HG03439 (cell line): ENCODE measurements around the gene TTC23.
A peak's percentile ranks its signal among the peaks of the same experiment; 100 is the strongest.
"Not testable (repeated sequence)": the region's sequence is repeated elsewhere in the genome, so short reads cannot be mapped to it uniquely, and the experiment has no call there.

Experiments
- ATAC-seq: cut with Tn5 transposase; IDR thresholded peaks from one replicate; pipeline ENCODE4 v1.9.1; 2021; ENCODE audit warnings: mild to moderate bottlenecking, moderate library complexity; ENCODE audit not compliant: unreplicated experiment

TTC23 gene

DNA sequence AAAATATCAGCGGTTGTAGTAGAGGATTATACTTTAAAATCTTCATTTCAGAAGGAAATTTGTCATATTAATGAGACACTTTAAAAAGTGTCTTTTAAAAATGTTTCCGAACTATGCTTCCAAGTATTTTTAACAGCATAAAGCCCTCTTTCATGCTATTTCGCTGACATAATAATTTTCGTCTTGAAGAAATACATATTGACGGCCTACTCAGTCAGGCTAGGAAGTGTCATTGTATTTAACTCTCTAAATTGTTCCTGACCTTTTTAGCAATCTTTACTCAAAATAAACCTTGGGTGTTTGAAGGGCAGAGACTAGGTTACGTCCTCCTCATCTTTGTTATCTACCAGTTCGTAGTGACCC, 1.1 kb upstream of the TTC23 start:
- no peak for ATAC-seq

DNA sequence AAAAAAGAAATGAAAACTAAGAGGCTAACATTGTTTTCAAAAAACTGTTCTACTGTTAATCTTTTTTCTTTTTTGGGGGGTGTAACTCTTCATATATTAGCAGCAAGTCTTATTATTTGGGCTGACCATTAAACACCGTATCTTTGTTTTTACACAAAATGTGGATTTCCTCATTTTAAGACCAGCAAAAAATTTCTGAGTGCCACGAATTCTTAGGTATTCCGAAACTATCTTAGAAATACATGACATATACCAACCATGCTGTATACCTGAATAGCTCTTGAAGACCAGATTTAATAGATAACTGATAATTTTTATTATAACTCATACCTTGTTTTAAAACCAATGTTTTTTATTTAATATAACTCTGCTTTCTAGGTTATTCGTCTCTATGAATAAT, 620 bp upstream of the TTC23 start:
- ATAC-seq, result no peak

DNA sequence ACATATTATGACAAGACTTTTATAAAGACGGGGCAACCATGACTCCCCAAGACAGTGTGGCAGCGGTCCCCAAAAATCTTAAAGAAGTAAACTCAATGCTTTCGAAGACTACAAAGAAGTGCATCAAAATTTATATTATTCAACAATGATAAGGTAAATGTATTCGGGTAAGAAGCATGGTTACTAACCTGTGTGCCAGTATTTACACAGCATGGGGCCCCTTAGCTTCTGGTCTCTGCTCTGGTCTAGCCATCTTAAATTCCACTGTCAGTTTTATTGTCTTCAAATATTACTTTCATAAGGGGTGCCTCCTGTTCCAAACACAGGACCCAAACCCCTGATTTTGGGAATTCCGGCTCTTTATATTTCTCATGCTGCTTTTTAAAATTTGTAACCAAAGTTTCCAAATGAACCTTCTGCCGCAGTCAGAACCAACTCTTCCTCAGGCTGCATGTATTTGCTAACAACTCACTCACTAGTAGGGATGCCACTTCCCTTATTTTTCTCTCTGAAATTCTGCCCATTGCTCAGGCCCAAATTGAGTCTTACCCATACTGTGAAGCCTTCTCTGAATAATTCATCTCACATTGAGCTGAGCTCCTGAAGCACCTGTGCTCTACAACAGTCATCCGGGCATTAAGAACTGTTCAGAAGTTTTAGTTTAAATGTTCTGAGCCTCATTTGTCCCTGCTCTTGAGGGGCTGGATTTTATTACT, 1.2 kb downstream of the TTC23 start:
- no peak for ATAC-seq

DNA sequence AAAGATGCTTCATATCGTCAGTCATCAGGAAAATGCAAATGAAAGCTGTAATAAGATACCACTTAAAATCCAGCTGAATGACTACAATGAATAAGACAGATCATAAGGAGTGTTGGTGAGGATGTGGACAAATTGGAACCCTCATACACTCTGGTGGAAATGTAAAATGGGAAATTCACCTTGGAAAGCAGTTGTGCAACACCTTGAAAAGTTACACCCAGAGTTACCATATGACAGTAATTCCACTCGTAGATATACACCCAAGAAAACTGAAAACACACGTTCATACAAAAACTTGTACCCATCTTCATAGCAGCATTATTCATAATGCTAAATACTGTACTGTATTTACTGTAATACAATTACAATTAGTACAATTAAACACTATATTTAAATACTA, 2.3 kb downstream of the TTC23 start:
- ATAC-seq, result no peak

DNA sequence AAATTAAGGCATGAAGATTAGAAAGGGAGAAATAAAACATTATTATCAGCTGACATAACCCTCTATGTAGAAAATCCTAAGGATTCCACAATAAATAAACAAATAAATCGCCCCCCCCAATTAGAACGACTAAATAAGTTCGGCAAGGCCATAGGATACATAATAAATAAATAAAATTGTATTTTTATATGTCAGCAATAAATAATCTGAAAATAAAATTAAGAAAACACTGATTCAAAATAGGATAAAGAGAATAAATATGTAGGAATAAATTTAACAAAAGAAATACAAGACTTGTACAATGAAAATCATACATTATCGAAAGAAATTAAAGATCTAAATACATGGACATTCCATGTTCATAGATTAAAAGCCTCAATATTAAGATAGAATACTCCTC, 5.1 kb downstream of the TTC23 start:
- no peak for ATAC-seq

DNA sequence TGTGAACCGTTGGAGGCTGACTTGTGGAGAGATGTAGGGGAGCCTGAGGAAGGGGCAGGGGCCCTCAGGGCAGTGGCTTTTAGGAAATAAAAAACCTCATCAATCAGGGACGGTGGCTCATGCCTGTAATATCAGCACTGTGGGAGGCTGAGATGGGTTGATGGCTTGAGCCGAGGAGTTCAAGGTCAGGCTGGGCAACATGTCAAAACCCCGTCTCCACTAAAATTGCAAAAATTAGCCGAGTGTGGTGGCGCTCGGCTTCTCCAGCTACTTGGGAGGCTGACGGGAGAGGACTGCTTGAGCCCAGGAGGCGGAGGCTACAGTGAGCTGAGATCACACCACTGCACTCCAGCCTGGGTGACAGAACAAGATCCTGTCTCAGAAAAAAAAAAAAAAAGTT, 7.6 kb downstream of the TTC23 start:
- no peak for ATAC-seq

DNA sequence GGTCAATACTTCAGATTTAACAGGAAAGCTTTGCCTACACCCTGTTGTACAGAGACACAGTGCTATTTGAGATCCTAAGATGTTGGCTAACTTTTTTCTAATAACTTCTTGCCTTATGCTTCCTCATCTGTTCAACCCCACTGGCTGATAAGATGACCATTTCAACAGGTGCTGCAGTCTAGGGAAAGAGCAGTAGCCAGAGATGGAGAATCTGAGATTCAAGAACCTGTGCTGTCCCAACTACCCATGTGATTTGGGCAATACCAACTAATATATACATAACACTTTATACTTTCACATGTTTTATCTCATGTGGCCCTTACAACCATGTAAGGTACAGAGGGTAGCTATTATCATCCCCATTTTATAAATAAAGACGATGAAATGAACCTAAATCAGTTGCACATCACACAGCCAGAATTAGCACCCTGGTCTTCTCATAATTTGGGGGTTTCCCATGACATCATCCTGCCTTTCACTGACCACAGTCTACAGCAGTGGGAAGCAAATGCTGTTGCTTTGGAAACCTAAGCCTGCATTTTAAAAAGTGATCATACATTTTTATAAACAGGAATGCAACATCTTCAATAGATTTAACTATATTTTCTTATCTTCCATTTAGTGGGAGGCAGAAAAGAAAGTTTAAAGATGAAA, 9.7 kb downstream of the TTC23 start:
- ATAC-seq, result peak; percentile 91

DNA sequence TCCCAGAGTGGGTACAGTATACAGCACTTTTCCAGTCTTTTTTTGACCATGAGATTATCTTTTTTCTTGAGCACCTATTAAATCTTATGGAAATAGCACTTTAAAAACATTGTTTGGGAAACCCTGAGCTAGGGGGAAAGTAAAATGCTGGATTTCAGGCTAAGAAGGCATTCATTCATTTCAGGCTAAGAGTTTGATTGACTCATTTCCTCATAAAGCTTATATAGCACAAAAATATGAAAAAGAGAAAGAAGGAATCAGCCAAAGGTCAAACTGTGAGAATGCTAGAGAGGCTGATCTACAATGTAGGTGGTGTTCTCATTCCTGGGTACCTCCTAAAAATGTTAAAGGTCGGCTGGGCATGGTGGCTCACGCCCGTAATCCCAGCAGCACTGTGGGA, 10.5 kb downstream of the TTC23 start:
- no peak for ATAC-seq

DNA sequence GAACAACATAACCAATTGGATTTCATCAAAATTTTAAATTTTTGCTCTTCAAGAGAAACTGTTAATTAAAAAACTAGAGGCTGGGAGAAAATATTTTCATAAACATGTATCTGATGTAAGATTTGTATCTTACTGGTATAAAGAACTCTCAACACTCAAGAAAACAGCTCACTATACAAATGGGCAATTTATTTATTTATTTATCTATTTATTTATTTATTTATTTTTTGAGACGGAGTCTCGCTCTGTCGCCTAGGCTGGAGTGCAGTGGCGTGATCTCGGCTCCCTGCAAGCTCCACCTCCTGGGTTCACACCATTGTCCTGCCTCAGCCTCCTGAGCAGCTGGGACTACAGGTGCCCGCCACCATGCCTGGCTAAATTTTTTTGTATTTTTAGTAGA, 15.2 kb downstream of the TTC23 start:
- ATAC-seq, result not testable (repeated sequence)

DNA sequence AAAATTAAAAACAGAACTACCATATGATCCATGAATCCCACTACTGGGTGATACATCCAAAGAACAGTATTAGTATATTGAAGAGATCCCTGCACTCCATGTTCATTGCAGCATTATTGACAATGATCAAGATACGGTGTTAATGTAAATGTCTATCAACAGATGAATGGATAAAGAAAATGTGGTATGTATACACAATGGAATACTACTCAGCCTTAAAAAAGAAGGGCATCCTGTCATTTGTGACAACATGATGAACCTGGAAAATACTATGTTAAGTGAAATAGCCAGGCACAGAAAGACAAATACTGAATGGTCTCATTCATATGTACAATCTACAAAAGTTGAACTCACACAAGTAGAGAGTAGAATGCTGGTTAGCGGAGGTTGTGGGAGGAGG, 16.6 kb downstream of the TTC23 start:
- no peak for ATAC-seq

DNA sequence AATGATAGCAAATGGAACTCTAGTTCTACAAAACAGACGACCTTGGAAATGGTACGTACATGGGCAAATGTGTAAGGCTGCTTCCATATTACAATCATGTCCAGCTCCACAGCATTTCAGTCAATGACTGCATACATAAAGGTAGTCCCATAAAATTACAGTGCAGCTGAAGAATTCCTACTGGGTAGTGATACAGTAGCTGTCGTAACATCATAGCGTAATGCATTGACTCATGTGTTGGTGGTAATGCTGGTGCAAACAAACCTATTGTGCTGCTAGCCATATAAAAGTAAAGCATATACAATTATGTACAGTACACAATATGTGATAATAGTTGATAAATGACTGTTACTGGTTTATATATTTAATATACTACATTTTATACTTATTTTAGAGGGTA, 18.5 kb downstream of the TTC23 start:
- ATAC-seq, result no peak

DNA sequence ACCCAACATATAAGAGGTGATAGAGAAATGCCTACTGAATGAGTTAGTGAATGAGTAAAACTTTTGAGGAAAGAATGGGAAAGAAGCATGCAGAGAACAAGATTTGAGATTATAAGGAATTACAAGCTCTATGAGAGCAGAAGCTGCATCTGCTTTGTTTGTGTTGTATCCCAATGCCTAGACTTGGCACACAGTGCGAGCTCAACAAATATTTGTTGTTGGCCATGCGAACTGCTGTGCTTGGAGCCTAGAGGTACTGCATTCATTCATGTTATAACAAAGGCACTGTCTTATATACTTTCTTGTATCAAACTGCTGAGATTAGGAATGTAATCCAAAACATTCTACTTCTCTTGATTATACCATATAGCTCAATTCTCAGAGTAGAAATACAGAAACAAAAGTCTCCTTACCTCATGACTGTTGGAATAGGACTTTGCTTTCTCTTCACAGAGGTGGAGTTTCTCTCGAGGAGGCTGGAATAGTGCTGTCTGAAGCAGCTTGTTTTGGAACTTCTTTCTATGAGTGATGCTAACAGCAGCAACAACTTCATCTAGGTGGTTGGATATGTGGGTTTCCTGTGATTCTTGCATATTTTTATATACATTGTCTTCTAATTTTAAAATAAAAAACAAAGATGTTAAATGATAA, 21.1 kb downstream of the TTC23 start:
- ATAC-seq, result no peak

DNA sequence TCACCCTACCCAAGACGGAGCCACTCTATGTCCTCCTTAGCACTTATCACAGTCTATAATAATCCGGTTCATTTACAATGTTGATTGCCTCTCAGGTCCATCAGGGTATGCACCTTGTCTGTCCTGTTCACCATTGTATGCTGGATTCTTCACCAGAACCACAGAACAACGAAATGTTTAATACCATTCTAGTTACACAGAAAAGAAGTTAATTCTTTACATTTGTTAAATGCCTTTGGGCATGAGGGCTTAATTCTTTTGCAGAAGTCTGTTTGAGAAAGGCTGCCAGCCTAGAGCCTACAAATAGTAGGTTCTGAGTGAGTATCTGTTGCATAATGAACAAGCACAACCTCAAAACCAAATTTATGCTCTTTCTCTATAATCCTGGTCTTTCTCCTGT, 22.6 kb downstream of the TTC23 start:
- no peak for ATAC-seq

DNA sequence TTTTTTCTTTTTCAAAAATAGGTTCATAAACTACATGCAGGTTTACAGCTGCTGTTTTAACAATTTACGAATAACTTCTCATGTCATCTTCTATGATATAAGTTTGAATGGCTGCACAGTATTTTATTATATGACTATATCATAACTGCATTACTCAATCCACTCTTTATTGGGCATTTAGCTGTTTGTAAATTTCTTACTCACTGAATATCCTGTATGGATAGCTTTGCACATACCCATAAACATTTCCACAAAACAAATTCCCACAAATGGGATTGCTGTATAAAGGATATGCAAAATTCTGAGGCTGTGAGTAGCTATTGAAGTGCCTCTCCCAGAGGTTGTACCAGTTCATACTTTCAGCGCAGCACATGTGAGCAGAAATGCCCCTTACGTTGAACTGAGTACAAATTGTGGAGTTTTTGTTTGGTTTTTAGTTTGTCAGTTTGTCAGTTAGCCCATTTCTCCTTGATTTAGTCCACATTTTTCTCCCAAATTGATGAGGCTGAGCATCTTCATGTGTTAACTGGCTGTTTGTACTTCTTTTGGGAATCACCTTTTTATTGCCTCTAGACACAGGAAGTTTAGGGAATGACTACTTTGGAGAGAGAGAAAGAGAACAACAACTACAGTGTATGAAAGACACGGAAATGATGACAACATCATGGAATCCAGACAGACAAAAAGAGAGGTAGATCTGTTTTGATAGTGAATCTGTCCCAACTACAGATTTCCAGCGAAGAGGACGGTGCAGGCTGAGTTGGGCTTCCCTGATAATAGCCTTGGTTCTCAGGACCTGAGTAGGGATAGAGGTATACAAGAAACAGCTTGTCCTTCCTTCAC, 24.8 kb downstream of the TTC23 start:
- no peak for ATAC-seq

DNA sequence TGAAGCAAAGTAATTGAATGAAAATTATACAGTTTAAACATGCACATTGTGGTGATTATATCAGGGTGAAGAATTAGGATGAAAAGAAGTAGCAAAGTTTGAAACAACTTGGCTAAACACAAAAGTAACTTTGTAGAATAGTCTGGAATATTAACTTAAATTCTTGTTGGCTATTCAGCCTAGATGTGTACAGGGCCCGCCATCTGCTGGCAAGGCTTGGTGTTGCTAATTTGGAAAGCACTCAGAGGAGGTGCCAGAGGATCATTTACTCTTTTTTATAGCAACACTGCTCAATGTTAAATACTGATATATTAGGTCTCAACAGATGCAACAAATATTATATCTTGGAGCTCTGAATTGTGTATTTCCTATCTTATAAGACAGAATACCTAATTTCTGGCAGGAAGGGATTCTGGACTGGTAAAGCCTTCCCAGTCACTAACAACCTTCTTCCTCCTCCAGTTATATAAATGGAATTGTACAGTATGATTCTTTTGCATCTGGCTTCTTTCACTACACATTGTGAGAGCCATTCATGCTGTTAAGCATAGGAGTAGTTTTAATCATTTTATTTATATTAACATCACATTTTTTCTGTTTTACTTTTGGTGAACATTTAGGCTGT, 36.1 kb downstream of the TTC23 start:
- ATAC-seq, result no peak

DNA sequence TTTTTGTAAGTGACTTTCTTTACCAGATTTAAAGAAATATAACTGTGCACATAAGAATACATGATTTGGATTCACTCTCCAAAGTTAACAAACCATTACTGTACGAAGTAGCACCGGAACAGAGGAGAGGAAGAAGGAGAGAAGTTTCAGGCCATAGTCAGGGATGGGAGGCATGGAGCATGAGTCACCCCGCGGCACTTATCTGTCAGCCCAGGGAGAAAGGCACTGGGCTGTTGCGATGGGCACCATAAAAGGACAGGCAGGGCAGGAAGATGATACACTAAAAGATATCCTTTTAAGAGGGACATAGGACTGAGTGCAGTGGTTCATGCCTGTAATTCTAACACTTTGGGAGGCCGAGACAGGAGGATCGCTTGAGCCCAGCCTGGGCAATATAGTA, 37.0 kb downstream of the TTC23 start:
- ATAC-seq, result no peak

DNA sequence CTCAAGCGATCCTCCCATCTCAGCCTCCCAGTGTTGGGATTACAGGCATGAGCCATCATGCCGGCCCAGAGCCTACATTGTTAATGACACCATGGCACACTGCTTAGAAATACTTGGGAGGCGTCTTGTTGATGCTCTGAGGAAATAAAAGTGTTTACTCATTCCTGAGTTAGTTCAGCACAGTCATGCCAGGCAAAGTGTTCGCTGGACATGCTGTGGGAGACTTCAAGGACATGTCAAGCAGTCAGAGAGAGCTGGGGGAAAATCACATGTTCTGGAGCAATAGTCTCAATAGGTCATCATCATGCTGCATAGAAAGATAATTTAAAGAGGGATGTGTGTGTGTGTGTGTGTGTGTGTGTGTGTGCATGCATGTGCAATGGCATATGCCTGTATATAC, 37.5 kb downstream of the TTC23 start:
- ATAC-seq, result no peak

DNA sequence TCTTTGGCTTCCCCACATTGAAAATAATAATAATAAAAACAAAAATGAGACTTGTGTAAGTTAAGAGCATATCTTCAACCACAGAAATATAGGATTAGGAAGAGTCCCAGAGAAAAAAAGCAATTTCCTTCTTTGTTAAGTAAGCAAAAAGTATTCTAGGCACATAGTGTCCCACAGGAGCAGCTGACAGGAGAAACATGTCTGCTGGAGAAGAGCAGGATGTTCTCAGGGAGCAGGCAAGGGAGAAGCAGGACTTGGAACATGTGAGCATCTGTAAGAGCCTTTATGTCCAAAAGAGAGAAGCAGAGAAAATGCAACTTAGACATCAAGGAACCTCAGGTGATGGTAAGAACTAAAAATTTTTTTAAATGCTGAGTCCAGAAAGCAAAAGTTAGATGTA, 39.0 kb downstream of the TTC23 start:
- ATAC-seq, result no peak

DNA sequence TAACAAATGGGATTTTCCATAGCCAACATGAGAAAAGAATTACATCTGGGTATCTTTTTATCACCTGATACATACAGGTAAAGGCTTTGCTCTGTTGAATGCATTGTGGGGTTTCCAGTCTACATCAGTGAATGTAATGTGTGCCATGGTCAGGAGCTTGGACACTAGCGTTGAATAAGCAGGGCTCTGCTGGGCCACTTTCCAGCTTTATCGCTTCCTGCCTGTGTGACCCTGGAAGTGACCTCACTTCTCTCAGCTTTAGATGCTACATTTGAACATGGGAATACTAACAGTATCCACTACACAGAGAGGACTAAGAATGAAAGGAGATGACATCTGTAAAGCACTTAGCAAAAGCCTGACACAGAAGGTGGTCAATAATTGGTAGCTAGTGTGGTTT, 40.1 kb downstream of the TTC23 start:
- ATAC-seq, result no peak

DNA sequence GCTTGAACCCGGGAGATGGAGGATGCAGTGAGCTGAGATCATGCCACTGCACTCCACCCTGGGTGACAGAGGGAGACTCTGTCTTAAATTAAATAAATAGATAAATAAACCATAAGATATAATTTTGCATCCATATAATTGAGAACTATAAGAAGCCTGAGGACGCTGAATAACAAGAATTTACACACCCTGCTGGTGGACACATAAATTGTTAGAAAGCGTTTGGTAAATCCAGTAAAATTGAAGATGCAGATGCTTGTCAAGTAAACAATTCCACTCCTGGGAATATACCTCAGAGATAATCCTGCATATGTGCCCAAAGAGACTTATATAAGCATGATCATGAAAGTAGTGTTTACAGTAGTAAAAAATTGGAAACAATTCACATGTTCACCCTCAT, 41.7 kb downstream of the TTC23 start:
- ATAC-seq, result no peak

DNA sequence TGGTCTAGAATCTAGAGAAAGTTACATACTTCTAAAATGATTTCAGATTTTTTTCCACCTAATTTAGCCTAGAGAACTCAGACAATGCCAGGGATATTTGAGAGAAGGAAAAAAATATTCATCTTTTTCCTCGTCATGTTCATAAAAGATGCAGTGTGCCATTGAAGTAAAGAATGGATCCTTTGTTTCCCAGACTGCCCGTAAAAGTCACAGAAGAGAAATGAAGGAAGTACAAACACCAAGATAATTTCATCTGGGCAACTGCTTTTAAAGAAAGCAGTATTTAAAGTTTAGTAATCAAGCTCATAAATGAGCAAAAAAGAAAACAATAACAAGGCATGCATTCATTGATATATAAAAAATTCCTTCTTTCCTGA, 47.2 kb downstream of the TTC23 start:
- no peak for ATAC-seq
